ENCODE results near the gene MAP4K1.
A peak's percentile ranks its signal among the peaks of the same experiment; 100 is the strongest.

Gene MAP4K1

GRCh38 chr19:38617764-38618589, at the start of gene MAP4K1:
Gene MAP4K1, minus strand, starts transcription at chr19:38617953. Its CDS starts 58 bp downstream, at chr19:38617895.
- DNase-seq = peak; percentile 50

- peak; percentile 61 for DNase-seq
Measured at GRCh38 chr19:38666663-38667511, 49.1 kb upstream of the MAP4K1 start.

- DNase-seq = no peak
Measured at GRCh38 chr19:38665950-38666662, 48.4 kb upstream of the MAP4K1 start.

- DNase-seq = no peak
Measured at GRCh38 chr19:38665219-38665931, 47.6 kb upstream of the MAP4K1 start.

- DNase-seq = peak; percentile 89
Measured at GRCh38 chr19:38664503-38665211, 46.9 kb upstream of the MAP4K1 start.

- DNase-seq = peak; percentile 81
Measured at GRCh38 chr19:38663957-38664502, 46.3 kb upstream of the MAP4K1 start.

GRCh38 chr19:38663156-38663651, 45.5 kb upstream of the MAP4K1 start:
- DNase-seq = no peak

- no peak for DNase-seq
Measured at GRCh38 chr19:38662537-38663155, 44.9 kb upstream of the MAP4K1 start.

- DNase-seq = no peak
Measured at GRCh38 chr19:38661996-38662395, 44.2 kb upstream of the MAP4K1 start.

GRCh38 chr19:38661136-38661535, 43.4 kb upstream of the MAP4K1 start:
- no peak for DNase-seq

GRCh38 chr19:38660724-38661123, 43.0 kb upstream of the MAP4K1 start:
- no peak for DNase-seq

GRCh38 chr19:38658462-38659306, 40.9 kb upstream of the MAP4K1 start:
- peak; percentile 48 for DNase-seq

GRCh38 chr19:38657633-38658222, 40.0 kb upstream of the MAP4K1 start:
- no peak for DNase-seq

- DNase-seq = no peak
Measured at GRCh38 chr19:38656171-38656981, 38.6 kb upstream of the MAP4K1 start.

GRCh38 chr19:38655148-38655824, 37.5 kb upstream of the MAP4K1 start:
- DNase-seq = peak; percentile 53

GRCh38 chr19:38654628-38655055, 36.9 kb upstream of the MAP4K1 start:
- DNase-seq = no peak

GRCh38 chr19:38653028-38653571, 35.3 kb upstream of the MAP4K1 start:
- DNase-seq = no peak
